Limb (tissue), 2 donors: ENCODE results near the gene TXNL4A.
A peak's percentile ranks its signal among the peaks of the same experiment; 100 is the strongest.
"Not testable (repeated sequence)": the region's sequence is repeated elsewhere in the genome, so short reads cannot be mapped to it uniquely, and the experiment has no call there.

Source experiments
- DNase-seq, 2 donors: peaks; one replicate each; pipeline ENCODE4 v3.0.0-alpha.2; 2016; ENCODE audit errors: extremely low spot score in 2 of 2

TXNL4A gene

GRCh38 chr18:79999701-80000100, 11.3 kb upstream of the TXNL4A start:
- not testable (repeated sequence) for DNase-seq

GRCh38 chr18:79991494-79991893, 3.1 kb upstream of the TXNL4A start:
- DNase-seq, result no peak

- no peak for DNase-seq
These were observed 783 bp upstream of the TXNL4A start for GRCh38 chr18:79989195-79989497.

- DNase-seq, result peak in 1 of 2 donors; percentile 35
These were observed 302 bp downstream of the TXNL4A start for GRCh38 chr18:79988071-79988450.

GRCh38 chr18:79987566-79987965, 797 bp downstream of the TXNL4A start:
- DNase-seq, result no peak

- DNase-seq, result no peak
These were observed 1.6 kb downstream of the TXNL4A start for GRCh38 chr18:79986726-79987125.

GRCh38 chr18:79985172-79985571, 3.2 kb downstream of the TXNL4A start:
- DNase-seq, result no peak

GRCh38 chr18:79983793-79984192, 4.6 kb downstream of the TXNL4A start:
- no peak for DNase-seq

- no peak for DNase-seq
These were observed 5.1 kb downstream of the TXNL4A start for GRCh38 chr18:79983253-79983652.

GRCh38 chr18:79982736-79983135, 5.6 kb downstream of the TXNL4A start:
- no peak for DNase-seq

- DNase-seq, result no peak
These were observed 7.8 kb downstream of the TXNL4A start for GRCh38 chr18:79980585-79980984.

- DNase-seq, result no peak
These were observed 8.5 kb downstream of the TXNL4A start for GRCh38 chr18:79979843-79980242.

GRCh38 chr18:79975985-79976680, 12.2 kb downstream of the TXNL4A start:
- no peak for DNase-seq

- no peak for DNase-seq
These were observed 13.3 kb downstream of the TXNL4A start for GRCh38 chr18:79975043-79975442.

GRCh38 chr18:79974025-79974654, 14.2 kb downstream of the TXNL4A start:
- DNase-seq, result no peak

GRCh38 chr18:79973517-79973916, 14.8 kb downstream of the TXNL4A start:
- DNase-seq, result no peak

GRCh38 chr18:79972720-79973119, 15.6 kb downstream of the TXNL4A start:
- DNase-seq, result no peak

GRCh38 chr18:79971986-79972385, 16.4 kb downstream of the TXNL4A start:
- no peak for DNase-seq

- no peak for DNase-seq
These were observed 17.0 kb downstream of the TXNL4A start for GRCh38 chr18:79971211-79971952.

GRCh38 chr18:79970419-79971133, 17.8 kb downstream of the TXNL4A start:
- DNase-seq, result no peak

- DNase-seq, result no peak
These were observed 23.1 kb downstream of the TXNL4A start for GRCh38 chr18:79965119-79965902.
